Neural cell (in vitro differentiated cells): ENCODE results near the gene DDX56. TPM values are rescaled to one million over a fixed set of nuclear protein-coding genes. Genes with fewer than 3 reads are reported as not detected.

Experiments used
- H2AFZ ChIP-seq: fragments of 200-600, 300-800 bp; sonication (generic), shearing (Covaris generic); 2 replicates; pipeline ENCODE4 v1.6.0; 2014; ENCODE audit warnings: low read depth, mild to moderate bottlenecking, antibody characterized with exemption, low read length, moderate library complexity
- H3F3A ChIP-seq: fragments of 200-600 bp; shearing (Covaris generic); 2 replicates; pipeline ENCODE4 v1.6.1; 2016; ENCODE audit warnings: mild to moderate bottlenecking, moderate library complexity, mixed read lengths, antibody characterized with exemption, low read length; ENCODE audit not compliant: insufficient read depth, poor library complexity, severe bottlenecking
- H3K27ac ChIP-seq: fragments of 200-600, 300-800 bp; sonication (generic), shearing (Covaris generic); 2 replicates; pipeline ENCODE4 v1.5.1; 2014; ENCODE audit warnings: mild to moderate bottlenecking, low read length, moderate library complexity
- H3K27me3 ChIP-seq: fragments of 300-800, 200-600 bp; sonication (generic), shearing (Covaris generic); 2 replicates; pipeline ENCODE4 v1.6.0; 2014; ENCODE audit warnings: mild to moderate bottlenecking, low read depth, low read length, moderate library complexity; ENCODE audit not compliant: insufficient read depth
- H3K36me3 ChIP-seq: fragments of 300-800, 200-600 bp; sonication (generic), shearing (Covaris generic); 2 replicates; pipeline ENCODE4 v1.5.1; 2014; ENCODE audit warnings: mild to moderate bottlenecking, antibody characterized with exemption, low read length, moderate library complexity; ENCODE audit not compliant: insufficient read depth
- H3K4me2 ChIP-seq: fragments of 300-800, 200-600 bp; sonication (generic), shearing (Covaris generic); 2 replicates; pipeline ENCODE4 v1.6.0; 2014; ENCODE audit warnings: mild to moderate bottlenecking, low read length
- H3K4me3 ChIP-seq: fragments of 300-800, 200-600 bp; sonication (generic), shearing (Covaris generic); 2 replicates; pipeline ENCODE4 v1.5.1; 2014; ENCODE audit warnings: mild to moderate bottlenecking, low read length, moderate library complexity
- H3K79me2 ChIP-seq: fragments of 200-600 bp; shearing (Covaris generic); replicated peaks from 2 replicates; pipeline ENCODE4 v1.6.0; 2014; ENCODE audit warnings: mild to moderate bottlenecking, low read length, moderate library complexity; ENCODE audit not compliant: insufficient read depth
- H3K9ac ChIP-seq: fragments of 300-800, 200-600 bp; sonication (generic), shearing (Covaris generic); 2 replicates; pipeline ENCODE4 v1.6.1; 2016; ENCODE audit warnings: mild to moderate bottlenecking, low read length, mixed read lengths
- H3K9me2 ChIP-seq: fragments of 200-600 bp; shearing (Covaris generic); 2 replicates; pipeline ENCODE4 v1.6.1; 2016; ENCODE audit warnings: mild to moderate bottlenecking, low read length, mixed read lengths; ENCODE audit not compliant: insufficient read depth
- H3K9me3 ChIP-seq: fragments of 200-600, 300-800 bp; sonication (generic), shearing (Covaris generic); 2 replicates; pipeline ENCODE4 v1.6.1; 2016; ENCODE audit warnings: mild to moderate bottlenecking, mixed run types, low read length, moderate library complexity, mixed read lengths
- H4K20me1 ChIP-seq: fragments of 200-600 bp; shearing (Covaris generic); 2 replicates; pipeline ENCODE4 v1.6.1; 2016; ENCODE audit warnings: mild to moderate bottlenecking, mixed run types; ENCODE audit not compliant: insufficient read depth
- EP300 ChIP-seq: fragments of 450-650 bp; conservative IDR thresholded peaks from 2 replicates; pipeline ENCODE4 v1.6.1; 2014; ENCODE audit warnings: antibody characterized with exemption, mild to moderate bottlenecking, moderate library complexity; ENCODE audit not compliant: poor library complexity, severe bottlenecking
- EZH2 ChIP-seq: fragments of 200-600, 300-800 bp; shearing (Covaris generic), sonication (generic); IDR thresholded peaks from 2 replicates; pipeline ENCODE4 v1.6.1; 2014; ENCODE audit warnings: antibody characterized with exemption, low read length, borderline replicate concordance, mild to moderate bottlenecking; ENCODE audit not compliant: insufficient read depth, poor library complexity, severe bottlenecking
- MXI1 ChIP-seq: fragments of 450-650 bp; conservative IDR thresholded peaks from 2 replicates; pipeline ENCODE4 v1.6.1; 2014; ENCODE audit warnings: antibody characterized with exemption, mild to moderate bottlenecking; ENCODE audit not compliant: poor library complexity, severe bottlenecking
- POLR2AphosphoS5 ChIP-seq: IDR thresholded peaks from 2 replicates; pipeline ENCODE4 v1.6.1; 2012
- RAD21 ChIP-seq: fragments of 450-650 bp; conservative IDR thresholded peaks from 2 replicates; pipeline ENCODE4 v1.6.1; 2014; ENCODE audit warnings: antibody characterized with exemption, mild to moderate bottlenecking, moderate library complexity
- SMC3 ChIP-seq: fragments of 450-650 bp; conservative IDR thresholded peaks from 2 replicates; pipeline ENCODE4 v1.6.1; 2014; ENCODE audit warnings: antibody characterized with exemption, mild to moderate bottlenecking, moderate library complexity; ENCODE audit not compliant: poor library complexity
- TAF1 ChIP-seq: IDR thresholded peaks from 2 replicates; pipeline ENCODE4 v1.6.1; 2012; ENCODE audit warnings: low read depth
- polyA plus RNA-seq: library from polyadenylated mRNA; depleted of rRNA; stranded (reverse); fragments of >200 nt; gene quantifications from 2 replicates; pipeline ENCODE4 v1.2.3, GENCODE V29; 2014
- TF ChIP-seq, protein P1 (sequence below): IDR thresholded peaks from 2 replicates; pipeline ENCODE4 v1.6.1; 2012; ENCODE audit warnings: borderline replicate concordance
- TF ChIP-seq, protein P2 (sequence below): fragments of 450-650 bp; IDR thresholded peaks from 2 replicates; pipeline ENCODE4 v1.5.1; 2014; ENCODE audit warnings: antibody characterized with exemption, mild to moderate bottlenecking, moderate library complexity; ENCODE audit not compliant: poor library complexity, severe bottlenecking

The DDX56 gene
- polyA plus RNA-seq, 1 donor from 2014 or later, result 80.6 TPM

DNA sequence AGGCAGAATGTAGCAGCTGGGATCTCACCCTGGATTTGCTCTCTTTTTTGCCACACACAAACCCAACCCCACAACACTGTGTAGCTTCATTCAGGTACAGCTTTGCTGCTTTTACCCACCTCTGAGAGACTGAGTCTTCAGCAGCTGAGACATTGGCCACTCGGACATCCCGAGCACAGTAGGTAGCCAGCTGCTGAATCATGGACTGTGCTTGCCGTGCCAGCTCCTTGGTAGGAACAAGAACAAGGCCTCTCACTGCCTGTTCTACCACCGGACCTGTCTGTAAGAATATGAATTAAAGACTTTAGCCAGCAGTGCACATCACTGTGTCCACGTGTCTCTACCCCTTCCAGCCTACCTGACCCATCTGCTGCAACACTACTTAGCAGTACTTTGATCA is 937 bp downstream of the DDX56 start:
- Histone ChIP-seq H3K9ac (peak overlapping the region; percentile 84), H3K9me3 (no peaks in the 10 kb centered on the region), H4K20me1 (no peaks in the 10 kb centered on the region), H3K9me2 (no peaks in the 10 kb centered on the region), H3K36me3 (no peaks in the 10 kb centered on the region), H3K27ac (no peak overlapping the region), H3K27me3 (no peaks in the 10 kb centered on the region), H3F3A (no peaks in the 10 kb centered on the region), H3K4me3 (peak overlapping the region; percentile 87), H3K79me2 (peaks cover 9% of the 10 kb centered on the region), H3K4me2 (peak overlapping the region; percentile 77), H2AFZ (no peak overlapping the region)
- TF ChIP-seq SMC3, result no peak
- TF ChIP-seq TAF1, result no peak
- no peak for TF ChIP-seq EZH2
- TF ChIP-seq RAD21, result no peak
- TF ChIP-seq MXI1, result no peak
- TF ChIP-seq, protein P1, sequence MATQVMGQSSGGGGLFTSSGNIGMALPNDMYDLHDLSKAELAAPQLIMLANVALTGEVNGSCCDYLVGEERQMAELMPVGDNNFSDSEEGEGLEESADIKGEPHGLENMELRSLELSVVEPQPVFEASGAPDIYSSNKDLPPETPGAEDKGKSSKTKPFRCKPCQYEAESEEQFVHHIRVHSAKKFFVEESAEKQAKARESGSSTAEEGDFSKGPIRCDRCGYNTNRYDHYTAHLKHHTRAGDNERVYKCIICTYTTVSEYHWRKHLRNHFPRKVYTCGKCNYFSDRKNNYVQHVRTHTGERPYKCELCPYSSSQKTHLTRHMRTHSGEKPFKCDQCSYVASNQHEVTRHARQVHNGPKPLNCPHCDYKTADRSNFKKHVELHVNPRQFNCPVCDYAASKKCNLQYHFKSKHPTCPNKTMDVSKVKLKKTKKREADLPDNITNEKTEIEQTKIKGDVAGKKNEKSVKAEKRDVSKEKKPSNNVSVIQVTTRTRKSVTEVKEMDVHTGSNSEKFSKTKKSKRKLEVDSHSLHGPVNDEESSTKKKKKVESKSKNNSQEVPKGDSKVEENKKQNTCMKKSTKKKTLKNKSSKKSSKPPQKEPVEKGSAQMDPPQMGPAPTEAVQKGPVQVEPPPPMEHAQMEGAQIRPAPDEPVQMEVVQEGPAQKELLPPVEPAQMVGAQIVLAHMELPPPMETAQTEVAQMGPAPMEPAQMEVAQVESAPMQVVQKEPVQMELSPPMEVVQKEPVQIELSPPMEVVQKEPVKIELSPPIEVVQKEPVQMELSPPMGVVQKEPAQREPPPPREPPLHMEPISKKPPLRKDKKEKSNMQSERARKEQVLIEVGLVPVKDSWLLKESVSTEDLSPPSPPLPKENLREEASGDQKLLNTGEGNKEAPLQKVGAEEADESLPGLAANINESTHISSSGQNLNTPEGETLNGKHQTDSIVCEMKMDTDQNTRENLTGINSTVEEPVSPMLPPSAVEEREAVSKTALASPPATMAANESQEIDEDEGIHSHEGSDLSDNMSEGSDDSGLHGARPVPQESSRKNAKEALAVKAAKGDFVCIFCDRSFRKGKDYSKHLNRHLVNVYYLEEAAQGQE, result no peak
- TF ChIP-seq EP300, result no peak
- no peak for TF ChIP-seq POLR2AphosphoS5

DNA sequence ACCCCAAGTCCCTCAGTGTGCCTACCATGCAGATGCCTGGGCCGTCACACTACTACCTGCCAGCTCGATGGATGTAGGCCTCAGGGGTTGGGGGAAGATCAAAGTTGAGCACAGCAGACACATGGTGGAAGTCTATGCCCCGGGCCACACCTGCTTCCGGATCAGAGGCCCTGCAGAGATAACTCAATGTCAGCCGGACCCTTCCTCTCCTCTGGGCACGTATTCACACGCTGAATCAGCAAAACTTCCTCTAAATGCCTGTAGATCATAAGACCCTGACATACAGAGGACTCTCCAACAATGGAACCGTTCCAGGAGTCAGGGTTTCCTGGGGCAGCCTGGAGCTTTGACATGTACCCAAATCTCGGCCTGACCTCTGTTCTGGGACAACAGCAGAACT is 3.7 kb downstream of the DDX56 start:
- Histone ChIP-seq H4K20me1 (no peaks in the 10 kb centered on the region), H3K4me3 (no peak overlapping the region), H3K4me2 (no peak overlapping the region), H3K27ac (no peak overlapping the region), H3K79me2 (peaks cover 9% of the 10 kb centered on the region), H3K9me3 (no peaks in the 10 kb centered on the region), H2AFZ (no peak overlapping the region), H3K9me2 (no peaks in the 10 kb centered on the region), H3K36me3 (no peaks in the 10 kb centered on the region), H3F3A (no peaks in the 10 kb centered on the region), H3K27me3 (no peaks in the 10 kb centered on the region), H3K9ac (no peak overlapping the region)
- TF ChIP-seq, protein P1, result no peak
- TF ChIP-seq, protein P2, sequence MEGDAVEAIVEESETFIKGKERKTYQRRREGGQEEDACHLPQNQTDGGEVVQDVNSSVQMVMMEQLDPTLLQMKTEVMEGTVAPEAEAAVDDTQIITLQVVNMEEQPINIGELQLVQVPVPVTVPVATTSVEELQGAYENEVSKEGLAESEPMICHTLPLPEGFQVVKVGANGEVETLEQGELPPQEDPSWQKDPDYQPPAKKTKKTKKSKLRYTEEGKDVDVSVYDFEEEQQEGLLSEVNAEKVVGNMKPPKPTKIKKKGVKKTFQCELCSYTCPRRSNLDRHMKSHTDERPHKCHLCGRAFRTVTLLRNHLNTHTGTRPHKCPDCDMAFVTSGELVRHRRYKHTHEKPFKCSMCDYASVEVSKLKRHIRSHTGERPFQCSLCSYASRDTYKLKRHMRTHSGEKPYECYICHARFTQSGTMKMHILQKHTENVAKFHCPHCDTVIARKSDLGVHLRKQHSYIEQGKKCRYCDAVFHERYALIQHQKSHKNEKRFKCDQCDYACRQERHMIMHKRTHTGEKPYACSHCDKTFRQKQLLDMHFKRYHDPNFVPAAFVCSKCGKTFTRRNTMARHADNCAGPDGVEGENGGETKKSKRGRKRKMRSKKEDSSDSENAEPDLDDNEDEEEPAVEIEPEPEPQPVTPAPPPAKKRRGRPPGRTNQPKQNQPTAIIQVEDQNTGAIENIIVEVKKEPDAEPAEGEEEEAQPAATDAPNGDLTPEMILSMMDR, result no peak
- no peak for TF ChIP-seq EP300
- no peak for TF ChIP-seq POLR2AphosphoS5
- TF ChIP-seq SMC3, result no peak
- TF ChIP-seq TAF1, result no peak
- no peak for TF ChIP-seq MXI1
- TF ChIP-seq RAD21, result no peak
- TF ChIP-seq EZH2, result no peak
